H1 (cell line): ENCODE results near the gene TPRX1. TPM values are rescaled to one million over a fixed set of nuclear protein-coding genes. Genes with fewer than 3 reads are reported as not detected.

Experiments
- EZH2 ChIP-seq: fragments of 200-600 bp; sonication (generic); IDR thresholded peaks from 2 replicates; pipeline ENCODE4 v1.7.1; 2012; ENCODE audit warnings: low read depth, mild to moderate bottlenecking, moderate library complexity, low read length, inconsistent platforms; ENCODE audit not compliant: severe bottlenecking
- FOSL1 ChIP-seq: IDR thresholded peaks from 2 replicates; pipeline ENCODE4 v1.6.1; 2011; ENCODE audit warnings: mild to moderate bottlenecking, low read depth, low read length, moderate library complexity; ENCODE audit not compliant: insufficient read depth
- HDAC6 ChIP-seq: IDR thresholded peaks from one replicate; pipeline ENCODE4 v1.7.1; 2012; ENCODE audit warnings: low read depth, mild to moderate bottlenecking, inconsistent platforms, low read length, moderate library complexity
- MAFK ChIP-seq: IDR thresholded peaks from 2 replicates; pipeline ENCODE4 v1.6.1; 2012; ENCODE audit warnings: low read depth, mild to moderate bottlenecking, improper control_type of control experiment, low read length
- RXRA ChIP-seq: IDR thresholded peaks from 2 replicates; pipeline ENCODE4 v1.6.1; 2011; ENCODE audit warnings: low read depth, mild to moderate bottlenecking, low read length, moderate library complexity; ENCODE audit not compliant: insufficient read depth
- SIX5 ChIP-seq: IDR thresholded peaks from 2 replicates; pipeline ENCODE4 v1.6.1; 2011; ENCODE audit warnings: mild to moderate bottlenecking, low read depth, low read length
- TAF7 ChIP-seq: optimal IDR thresholded peaks from 2 replicates; pipeline ENCODE3; 2011; ENCODE audit warnings: low read depth, mild to moderate bottlenecking, inconsistent platforms, low read length, moderate library complexity, borderline replicate concordance
- TEAD4 ChIP-seq: IDR thresholded peaks from 2 replicates; pipeline ENCODE4 v1.6.1; 2012; ENCODE audit warnings: low read depth, low read length, inconsistent platforms, mixed read lengths
- YY1 ChIP-seq: IDR thresholded peaks from 2 replicates; pipeline ENCODE4 v1.6.1; 2011; ENCODE audit warnings: low read depth, mild to moderate bottlenecking, low read length
- polyA plus RNA-seq, 7 experiments: library from polyadenylated mRNA; depleted of rRNA in 3 of 7; stranded (reverse) in 5 of 7; unstranded in 2 of 7; fragments of >200 nt in 5 of 7; fragments of 200-250 nt in 2 of 7; gene quantifications; 1 replicate in 5 of 7; 2 replicates in 1 of 7; 4 replicates in 1 of 7; pipeline versions ENCODE4 v1.2.1 to v1.2.3, GENCODE V29; 2011 to 2013; ENCODE audit warnings: missing spikeins in 2 of 7, mixed read lengths in 2 of 7
- total RNA-seq: library from RNA; stranded (reverse); fragmentation: NEBNext Ultra II Directional; extraction: Animal tissue kit (Norgen Biotek cat#: 25700); gene quantifications from 2 replicates; pipeline ENCODE4 v1.2.1, GENCODE V29; 2021

The TPRX1 gene
- total and polyA plus RNA-seq, 2 of the 8 experiments (the other 6 are each of a cell fraction or from before 2014, with no cell fraction given): 0.03 TPM; not detected in 1

- TF ChIP-seq MAFK (no peak), YY1 (no peak), HDAC6 (no peak), TAF7 (no peak), SIX5 (no peak), EZH2 (no peak), FOSL1 (no peak), RXRA (no peak), TEAD4 (no peak)
Measured at GRCh38 chr19:47802521-47803043, 1.8 kb downstream of the TPRX1 start (continued).
